PC-9 (cell line): ENCODE measurements around the gene ANKRD24.
"Not testable (repeated sequence)": the region's sequence is repeated elsewhere in the genome, so short reads cannot be mapped to it uniquely, and the experiment has no call there.

ENCODE experiments used
- EZH2 ChIP-seq: fragments of 200-600 bp; sonication (generic); IDR thresholded peaks from 2 replicates; pipeline ENCODE4 v1.8.0; 2017; ENCODE audit warnings: antibody characterized with exemption, low read depth
- TF ChIP-seq, protein P1 (sequence below): fragments of 200-600 bp; sonication (generic); conservative IDR thresholded peaks from 2 replicates; pipeline ENCODE4 v1.6.1; 2017; ENCODE audit warnings: mixed run types, antibody characterized with exemption, mild to moderate bottlenecking, moderate library complexity

DNA sequence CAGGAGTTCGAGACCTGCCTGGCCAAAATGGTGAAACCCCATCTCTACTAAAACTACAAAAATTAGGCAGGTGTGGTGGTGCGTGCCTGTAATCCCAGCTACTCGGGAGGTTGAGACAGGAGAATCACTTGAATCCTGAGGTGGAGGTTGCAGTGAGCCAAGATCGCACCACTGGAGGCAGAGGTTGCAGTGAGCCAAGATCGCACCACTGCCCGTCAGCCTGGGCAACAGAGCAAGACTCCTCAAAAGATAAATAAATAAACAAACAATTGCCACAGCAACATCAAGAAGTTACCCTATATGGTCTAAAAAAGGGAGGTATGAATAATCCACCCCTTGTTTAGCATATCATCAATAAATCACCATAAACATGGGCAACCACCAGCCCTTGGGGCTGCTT lies 63.4 kb downstream of the ANKRD24 start:
- TF ChIP-seq, protein P1, sequence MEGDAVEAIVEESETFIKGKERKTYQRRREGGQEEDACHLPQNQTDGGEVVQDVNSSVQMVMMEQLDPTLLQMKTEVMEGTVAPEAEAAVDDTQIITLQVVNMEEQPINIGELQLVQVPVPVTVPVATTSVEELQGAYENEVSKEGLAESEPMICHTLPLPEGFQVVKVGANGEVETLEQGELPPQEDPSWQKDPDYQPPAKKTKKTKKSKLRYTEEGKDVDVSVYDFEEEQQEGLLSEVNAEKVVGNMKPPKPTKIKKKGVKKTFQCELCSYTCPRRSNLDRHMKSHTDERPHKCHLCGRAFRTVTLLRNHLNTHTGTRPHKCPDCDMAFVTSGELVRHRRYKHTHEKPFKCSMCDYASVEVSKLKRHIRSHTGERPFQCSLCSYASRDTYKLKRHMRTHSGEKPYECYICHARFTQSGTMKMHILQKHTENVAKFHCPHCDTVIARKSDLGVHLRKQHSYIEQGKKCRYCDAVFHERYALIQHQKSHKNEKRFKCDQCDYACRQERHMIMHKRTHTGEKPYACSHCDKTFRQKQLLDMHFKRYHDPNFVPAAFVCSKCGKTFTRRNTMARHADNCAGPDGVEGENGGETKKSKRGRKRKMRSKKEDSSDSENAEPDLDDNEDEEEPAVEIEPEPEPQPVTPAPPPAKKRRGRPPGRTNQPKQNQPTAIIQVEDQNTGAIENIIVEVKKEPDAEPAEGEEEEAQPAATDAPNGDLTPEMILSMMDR, result not testable (repeated sequence)
- TF ChIP-seq EZH2, result not testable (repeated sequence)
